Esophagus squamous epithelium (tissue), 5 donors: ENCODE results near the gene CFAP92. TPM values are rescaled to one million over a fixed set of nuclear protein-coding genes. Genes with fewer than 3 reads are reported as not detected.

Experiments used
- DNase-seq: peaks from one replicate; lab custom pipeline; 2025; lab: John Stamatoyannopoulos, UW
- H3K27ac ChIP-seq, 4 donors: fragments of 200-600 bp; sonication (generic); one replicate each; pipeline ENCODE4 v1.5.1; 2016 to 2019; ENCODE audit warnings: mild to moderate bottlenecking in 1 of 4
- H3K27me3 ChIP-seq, 4 donors: fragments of 200-600 bp; sonication (generic); 1 replicate in 3 of 4; 2 replicates in 1 of 4; pipeline versions ENCODE4 v1.5.1 to v1.6.0; 2017 to 2021; ENCODE audit warnings: antibody characterized with exemption in 1 of 4
- H3K36me3 ChIP-seq, 3 donors: fragments of 200-600 bp; sonication (generic); one replicate each; pipeline ENCODE4 v1.5.1; 2016 to 2019
- H3K4me1 ChIP-seq, 3 donors: fragments of 200-600 bp; sonication (generic); one replicate each; pipeline ENCODE4 v1.5.1; 2017 to 2019
- H3K4me3 ChIP-seq, 4 donors: fragments of 200-600 bp; sonication (generic); 1 replicate in 3 of 4; 2 replicates in 1 of 4; pipeline ENCODE4 v1.5.1; 2016 to 2019; ENCODE audit warnings: mild to moderate bottlenecking in 2 of 4, moderate library complexity in 1 of 4
- H3K9me3 ChIP-seq, 3 donors: fragments of 200-600 bp; sonication (generic); one replicate each; pipeline ENCODE4 v1.5.1; 2016 to 2019
- POLR2A ChIP-seq, 4 donors: fragments of 450-650 bp; IDR thresholded peaks; one replicate each; pipeline ENCODE4 v1.6.1; 2017; ENCODE audit warnings: antibody characterized with exemption in 4 of 4, mild to moderate bottlenecking in 4 of 4, moderate library complexity in 3 of 4
- WGBS, 2 donors: methylation state at CpG; one replicate each; pipeline ENCODE4 v1.1.5; 2018; 5-methylcytosine and 5-hydroxymethylcytosine counted together
- intact Hi-C: fragments of 100-400 bp; cut with DNase I; formaldehyde crosslinking; loops from one replicate; pipeline ENCODE4 v1.15.0; 2022
- total RNA-seq, 4 donors: library from RNA; depleted of rRNA; stranded (reverse); fragments of >200 nt; gene quantifications; one replicate each; pipeline ENCODE4 v1.1.0, GENCODE V29; 2016
- TF ChIP-seq, protein P1 (sequence below), 6 experiments: fragments of 450-650 bp in 4 of 6; fragments of 200-600 bp in 2 of 6; sonication (generic) in 2 of 6; IDR thresholded peaks; one replicate each; pipeline ENCODE4 v1.5.1; 2016 to 2019; ENCODE audit warnings: antibody characterized with exemption in 6 of 6, mild to moderate bottlenecking in 4 of 6, moderate library complexity in 4 of 6
- donor health status: DM: yes; HTN: yes; CAD: no.

Gene CFAP92
- total RNA-seq, 4 donors from 2014 or later, result 0.40 to 1.4 (median 0.98) TPM

DNA sequence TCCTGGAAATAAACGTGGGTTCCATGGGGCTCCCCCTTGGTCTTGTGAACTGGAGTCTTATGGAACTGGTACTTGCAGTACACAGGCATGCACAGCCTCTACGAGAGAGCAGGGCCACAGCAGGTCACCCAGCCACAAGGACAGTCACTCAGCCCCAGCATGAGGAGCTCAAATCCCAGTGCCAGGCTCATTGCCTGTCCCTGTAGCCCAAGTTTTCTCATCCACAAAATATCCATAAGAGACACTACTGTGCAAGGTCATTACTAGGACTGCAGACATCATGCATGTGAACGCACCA, 48.0 kb downstream of the CFAP92 start:
- no peaks in the 10 kb centered on the region for H3K27me3 ChIP-seq
- no peak for TF ChIP-seq POLR2A (IDR thresholded peaks at IDR 0.05)
- TF ChIP-seq, protein P1, sequence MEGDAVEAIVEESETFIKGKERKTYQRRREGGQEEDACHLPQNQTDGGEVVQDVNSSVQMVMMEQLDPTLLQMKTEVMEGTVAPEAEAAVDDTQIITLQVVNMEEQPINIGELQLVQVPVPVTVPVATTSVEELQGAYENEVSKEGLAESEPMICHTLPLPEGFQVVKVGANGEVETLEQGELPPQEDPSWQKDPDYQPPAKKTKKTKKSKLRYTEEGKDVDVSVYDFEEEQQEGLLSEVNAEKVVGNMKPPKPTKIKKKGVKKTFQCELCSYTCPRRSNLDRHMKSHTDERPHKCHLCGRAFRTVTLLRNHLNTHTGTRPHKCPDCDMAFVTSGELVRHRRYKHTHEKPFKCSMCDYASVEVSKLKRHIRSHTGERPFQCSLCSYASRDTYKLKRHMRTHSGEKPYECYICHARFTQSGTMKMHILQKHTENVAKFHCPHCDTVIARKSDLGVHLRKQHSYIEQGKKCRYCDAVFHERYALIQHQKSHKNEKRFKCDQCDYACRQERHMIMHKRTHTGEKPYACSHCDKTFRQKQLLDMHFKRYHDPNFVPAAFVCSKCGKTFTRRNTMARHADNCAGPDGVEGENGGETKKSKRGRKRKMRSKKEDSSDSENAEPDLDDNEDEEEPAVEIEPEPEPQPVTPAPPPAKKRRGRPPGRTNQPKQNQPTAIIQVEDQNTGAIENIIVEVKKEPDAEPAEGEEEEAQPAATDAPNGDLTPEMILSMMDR (IDR thresholded peaks at IDR 0.05), result no peak
- whole genome bisulfite sequencing, 2 donors, result 100% methylated on average over 1 to 2 of the region's 3 CpGs
- peaks cover 0 to 16% (median 0%) of the 10 kb centered on the region in 3 donors for H3K4me1 ChIP-seq
- H3K9me3 ChIP-seq, result no peaks in the 10 kb centered on the region
- no peaks in the 10 kb centered on the region for H3K36me3 ChIP-seq
- no peak overlapping the region for H3K4me3 ChIP-seq
- DNase-seq, result no peak
- intact Hi-C loops, result no loop called here
- no peak overlapping the region for H3K27ac ChIP-seq

DNA sequence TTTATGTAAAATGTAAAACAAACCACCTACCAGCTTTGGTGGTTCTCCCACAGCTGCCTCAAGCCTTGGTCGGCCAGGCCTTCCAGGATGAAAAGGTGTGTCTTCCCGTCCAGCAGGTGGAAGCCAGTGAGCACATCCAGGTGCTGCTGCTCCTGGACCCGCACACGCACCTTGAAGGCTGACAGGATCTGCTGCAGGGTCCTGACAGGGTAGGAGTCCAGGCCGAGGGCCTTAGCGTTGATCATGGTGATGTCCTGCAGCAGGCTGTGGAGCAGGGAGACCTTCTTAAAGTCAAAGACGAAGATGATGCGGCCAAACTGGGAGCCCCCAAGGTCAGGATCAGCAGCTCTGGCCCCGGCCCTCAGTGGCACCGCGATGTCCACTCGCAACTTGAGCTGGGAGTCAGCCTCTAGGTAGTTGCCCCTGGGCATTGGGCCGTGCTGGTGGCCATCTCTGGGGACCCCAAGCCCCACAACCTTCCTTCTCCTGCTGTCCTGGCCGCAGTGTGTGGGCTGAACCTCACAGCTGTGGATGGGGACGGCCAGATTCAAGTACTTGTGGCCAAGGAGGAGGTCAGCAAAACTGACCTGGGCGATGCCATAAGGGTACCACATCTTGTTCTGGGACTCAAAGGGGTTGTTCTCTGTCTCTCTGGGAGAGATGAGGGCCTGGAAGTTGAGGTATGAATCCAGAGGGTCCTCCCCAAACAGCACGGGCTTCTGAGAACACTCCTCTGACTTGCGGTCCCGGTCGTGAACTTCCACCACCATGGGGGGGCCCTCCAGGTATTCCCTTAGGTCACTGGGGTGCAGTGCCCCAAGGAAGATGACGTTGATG, 48.6 kb downstream of the CFAP92 start:
- 47 to 64% methylated on average over 2 to 5 of the region's 21 CpGs for WGBS, 2 donors
- H3K9me3 ChIP-seq, result no peaks in the 10 kb centered on the region
- peaks cover 0 to 10% (median 0%) of the 10 kb centered on the region in 3 donors for H3K4me1 ChIP-seq
- H3K4me3 ChIP-seq, result no peak overlapping the region
- intact Hi-C loops, result no loop called here
- no peaks in the 10 kb centered on the region for H3K36me3 ChIP-seq
- H3K27ac ChIP-seq, result no peak overlapping the region
- H3K27me3 ChIP-seq, result no peaks in the 10 kb centered on the region
- TF ChIP-seq, protein P1 (IDR thresholded peaks at IDR 0.05), result no peak
- no peak for TF ChIP-seq POLR2A (IDR thresholded peaks at IDR 0.05)
- no peak for DNase-seq

DNA sequence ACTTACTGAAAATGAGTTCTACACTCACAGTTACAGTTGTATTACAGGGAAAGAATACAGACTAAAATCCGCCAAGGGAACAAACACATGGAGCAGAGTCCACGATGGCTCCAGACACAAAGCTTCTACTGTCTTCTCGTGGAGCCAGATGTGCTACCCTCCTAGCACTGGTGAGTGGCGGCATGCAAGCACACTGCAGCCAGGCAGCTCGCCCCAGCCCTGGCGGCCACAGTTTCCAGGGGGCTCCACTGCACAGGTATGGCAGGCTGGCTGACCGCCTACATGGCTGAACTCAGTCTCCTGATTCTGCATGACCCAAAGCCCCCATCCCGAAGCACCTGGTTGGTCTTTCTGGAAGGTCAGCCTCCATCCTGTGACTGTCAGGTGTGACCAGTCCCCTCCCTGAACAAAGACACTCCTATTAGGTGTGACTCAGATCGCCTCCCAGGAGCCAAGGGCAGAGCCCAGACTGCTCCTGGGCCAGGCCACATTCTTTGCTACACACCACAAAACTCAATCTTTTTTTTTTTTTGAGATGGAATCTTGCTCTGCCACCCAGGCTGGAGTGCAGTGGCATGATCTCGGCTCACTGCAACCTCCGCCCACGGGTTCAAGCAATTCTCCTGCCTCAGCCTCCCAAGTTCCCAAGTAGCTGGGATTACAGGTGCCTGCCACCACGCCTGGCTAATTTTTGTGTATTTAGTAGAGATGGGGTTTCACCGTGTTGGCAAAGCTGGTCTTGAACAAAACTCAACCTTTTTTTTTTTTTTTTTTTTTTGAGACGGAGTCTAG, 51.5 kb downstream of the CFAP92 start:
- TF ChIP-seq, protein P1 (IDR thresholded peaks at IDR 0.05), result no peak
- no peak for TF ChIP-seq POLR2A (IDR thresholded peaks at IDR 0.05)
- H3K27ac ChIP-seq, result no peak overlapping the region
- no peaks in the 10 kb centered on the region for H3K27me3 ChIP-seq
- no peak for DNase-seq
- intact Hi-C loops, result no loop called here
- H3K9me3 ChIP-seq, result no peaks in the 10 kb centered on the region
- H3K36me3 ChIP-seq, result no peaks in the 10 kb centered on the region
- peaks cover 0 to 10% (median 0%) of the 10 kb centered on the region in 3 donors for H3K4me1 ChIP-seq
- no peak overlapping the region for H3K4me3 ChIP-seq
- 70 to 79% methylated on average over 9 to 14 of the region's 15 CpGs for WGBS, 2 donors

DNA sequence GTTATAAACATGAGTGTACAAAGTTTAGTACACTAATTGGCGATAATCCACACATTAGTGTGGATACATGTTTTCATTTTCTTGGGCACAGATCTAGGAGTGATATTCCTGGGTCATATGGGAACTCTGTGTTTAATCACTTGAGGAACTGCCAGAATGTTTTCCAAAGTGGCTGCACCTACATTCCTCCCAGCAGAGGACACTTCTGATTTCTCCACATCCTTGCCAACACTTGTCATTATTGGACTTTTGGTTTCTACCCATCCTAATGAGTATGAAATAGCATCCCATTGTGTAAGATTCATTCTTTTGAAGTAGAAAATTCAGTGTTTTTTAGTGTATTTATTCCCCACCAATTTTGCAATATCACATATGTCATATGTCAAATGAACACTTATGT, 53.6 kb downstream of the CFAP92 start:
- Histone ChIP-seq H3K27ac (no peak overlapping the region), H3K36me3 (no peaks in the 10 kb centered on the region), H3K4me3 (no peak overlapping the region), H3K9me3 (no peaks in the 10 kb centered on the region), H3K4me1 (no peaks in the 10 kb centered on the region), H3K27me3 (no peaks in the 10 kb centered on the region)
- 89 to 94% methylated on average over 1 of the region's 1 CpG for WGBS, 2 donors
- no peak for TF ChIP-seq POLR2A (IDR thresholded peaks at IDR 0.05)
- TF ChIP-seq, protein P1 (IDR thresholded peaks at IDR 0.05), result no peak
- intact Hi-C loops, result no loop called here
- DNase-seq, result no peak

DNA sequence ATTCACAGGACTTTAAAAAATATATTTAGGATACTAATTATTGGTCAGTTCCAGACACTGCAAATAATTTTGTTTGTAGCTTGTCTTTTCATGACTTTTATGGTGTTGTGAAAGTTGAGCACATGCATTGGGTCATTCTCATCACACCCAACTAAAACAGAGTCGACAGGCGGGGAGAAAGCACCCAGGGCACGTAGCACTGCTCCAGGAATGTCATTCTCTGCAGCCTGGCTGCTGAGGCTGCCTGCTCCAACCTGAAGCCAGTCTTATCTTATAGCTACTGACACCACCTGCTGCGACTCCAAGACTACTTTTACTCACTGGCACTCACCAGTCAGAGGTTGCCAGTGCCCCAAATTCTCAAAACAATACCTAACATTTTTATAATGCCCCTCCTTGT, 57.5 kb downstream of the CFAP92 start:
- H3K9me3 ChIP-seq, result no peaks in the 10 kb centered on the region
- DNase-seq, result no peak
- intact Hi-C loops, result no loop called here
- H3K27ac ChIP-seq, result no peak overlapping the region
- H3K27me3 ChIP-seq, result no peaks in the 10 kb centered on the region
- peaks cover 0 to 5% (median 0%) of the 10 kb centered on the region in 3 donors for H3K4me1 ChIP-seq
- no peaks in the 10 kb centered on the region for H3K36me3 ChIP-seq
- no peak for TF ChIP-seq POLR2A (IDR thresholded peaks at IDR 0.05)
- TF ChIP-seq, protein P1 (IDR thresholded peaks at IDR 0.05), result no peak
- 57 to 58% methylated on average over 2 to 4 of the region's 4 CpGs for WGBS, 2 donors
- no peak overlapping the region for H3K4me3 ChIP-seq
